Measurements from ENCODE around the gene CCM2L. TPM values are rescaled to one million over a fixed set of nuclear protein-coding genes. Genes with fewer than 3 reads are reported as not detected.

The CCM2L gene
- total RNA-seq: not detected

DNA sequence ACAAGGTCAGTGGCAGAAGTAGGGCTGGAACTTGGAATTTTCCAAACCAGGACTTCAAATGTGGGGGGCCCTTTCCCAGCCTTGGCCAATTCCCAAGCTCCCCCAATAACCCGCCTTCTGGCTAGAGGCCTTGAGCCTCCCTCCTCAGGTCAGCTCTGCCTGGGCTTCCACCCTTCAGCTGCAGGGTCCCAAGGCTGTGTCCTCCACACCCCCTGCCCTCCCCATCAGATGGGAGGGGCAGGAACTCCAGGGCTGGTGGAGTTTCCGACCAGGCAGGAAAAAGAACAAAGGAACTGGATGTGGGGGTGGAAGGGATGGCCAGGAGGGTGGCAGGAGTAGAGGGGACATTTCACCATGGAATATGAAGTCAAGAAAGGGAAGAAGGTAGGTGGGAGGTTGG, at the start of gene CCM2L:
Gene CCM2L (plus strand): TSS at position 338 of the 400 bp plus-strand sequence. CDS start 17 bp downstream, at position 355.
- H3K9me3 Mint-ChIP-seq: no peaks in the 10 kb centered on the region
- peaks cover 14% of the 10 kb centered on the region for H3K27me3 Mint-ChIP-seq (ENCODE audit: low read depth)
- H3K4me3 Mint-ChIP-seq: no peak within 1 kb of the TSS
- H3K27ac Mint-ChIP-seq: no peak within 1 kb of the TSS
- no peaks in the 10 kb centered on the region for H3K4me1 Mint-ChIP-seq (ENCODE audit: low read depth)
- ATAC-seq (replicated peaks in 1 of 2): no peak
- H3K36me3 Mint-ChIP-seq (ENCODE audit: insufficient read depth in 2 of 2): no peaks in the 10 kb centered on the region
- DNase-seq: no peak

GRCh38 chr20:31962761-31963160, 47.5 kb upstream of the CCM2L start:
- no peaks in the 10 kb centered on the region for H3K36me3 Mint-ChIP-seq (ENCODE audit: insufficient read depth in 2 of 2)
- no peaks in the 10 kb centered on the region for H3K9me3 Mint-ChIP-seq
- no peak overlapping the region for H3K4me3 Mint-ChIP-seq
- H3K27ac Mint-ChIP-seq: no peak overlapping the region
- peaks cover 5% of the 10 kb centered on the region for H3K4me1 Mint-ChIP-seq (ENCODE audit: low read depth)
- DNase-seq: no peak
- H3K27me3 Mint-ChIP-seq (ENCODE audit: low read depth): peaks cover 45% of the 10 kb centered on the region
- ATAC-seq (replicated peaks in 1 of 2): no peak

- DNase-seq (no peak), ATAC-seq (replicated peaks in 1 of 2) (no peak)
- Mint-ChIP-seq H3K27ac (no peak overlapping the region), H3K36me3 (ENCODE audit: insufficient read depth in 2 of 2) (peaks cover 0 to 1% of the 10 kb centered on the region in 2 donors), H3K4me3 (no peak overlapping the region), H3K27me3 (ENCODE audit: low read depth) (peaks cover 41% of the 10 kb centered on the region), H3K4me1 (ENCODE audit: low read depth) (peaks cover 10% of the 10 kb centered on the region), H3K9me3 (no peaks in the 10 kb centered on the region)
Measured at GRCh38 chr20:31963889-31964288, 46.3 kb upstream of the CCM2L start.

DNA sequence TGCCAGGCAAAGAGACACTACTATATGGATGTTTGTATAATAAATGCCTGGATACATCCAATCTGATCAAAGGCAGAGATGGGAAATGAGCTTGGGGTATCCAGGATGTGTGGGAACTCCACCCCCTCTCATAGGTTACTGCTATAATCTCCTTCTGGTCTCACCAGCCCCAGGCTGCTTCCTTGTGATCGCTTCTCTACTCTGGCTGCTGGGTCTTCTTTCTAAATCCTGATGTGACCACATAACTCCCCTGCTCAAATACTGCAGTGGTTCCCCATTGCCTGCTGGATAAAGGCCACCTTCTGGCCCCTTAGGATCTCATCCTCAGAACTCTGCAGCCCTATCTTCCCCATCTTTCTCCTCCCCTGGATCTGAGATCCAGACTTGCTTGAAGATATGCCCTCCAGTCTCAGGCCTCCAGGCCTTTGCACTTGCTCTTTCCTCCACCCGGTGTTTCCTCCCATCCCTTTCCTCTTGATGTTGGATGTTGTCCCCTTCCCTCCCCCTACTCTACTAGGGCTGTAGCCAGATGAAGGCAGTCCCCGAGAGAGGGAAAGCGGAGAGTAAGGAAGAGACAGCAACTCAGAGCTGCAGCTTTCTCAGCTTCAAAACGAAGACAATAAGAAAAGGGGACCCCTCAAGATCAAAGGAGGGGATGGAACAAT, 43.1 kb upstream of the CCM2L start:
- Mint-ChIP-seq H3K4me1 (ENCODE audit: low read depth) (peaks cover 10% of the 10 kb centered on the region), H3K4me3 (peak overlapping the region; percentile 72 to 76), H3K27ac (no peak overlapping the region), H3K9me3 (no peaks in the 10 kb centered on the region), H3K27me3 (ENCODE audit: low read depth) (peaks cover 43% of the 10 kb centered on the region), H3K36me3 (ENCODE audit: insufficient read depth in 2 of 2) (peaks cover 0 to 1% of the 10 kb centered on the region in 2 donors)
- ATAC-seq (replicated peaks in 1 of 2): no peak
- DNase-seq: no peak

DNA sequence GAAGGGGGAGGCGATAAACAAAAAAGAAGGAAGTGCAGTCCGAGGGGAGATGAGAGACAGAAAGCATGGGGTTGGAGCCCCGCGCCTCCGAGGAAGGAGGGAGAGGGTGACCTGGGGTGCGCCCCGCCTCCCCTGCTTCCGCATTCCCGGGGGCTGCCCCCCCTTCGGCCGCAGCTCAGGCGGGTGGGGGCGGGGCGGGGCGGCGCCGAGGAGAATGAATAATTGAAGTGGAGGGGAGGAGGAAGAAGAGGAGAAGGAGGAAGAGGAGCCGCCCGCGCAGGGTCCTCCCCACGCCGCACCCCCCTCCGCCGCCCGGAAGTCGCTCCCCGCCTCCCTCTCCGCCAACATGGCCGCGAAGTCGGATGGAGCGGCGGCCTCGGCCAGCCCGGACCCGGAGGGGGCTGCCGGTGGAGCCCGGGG, 42.4 kb upstream of the CCM2L start, which contains the start of gene XKR7:
Gene XKR7 (plus strand): TSS at position 322 of the 420 bp plus-strand sequence. CDS start 25 bp downstream, at position 347.
- Mint-ChIP-seq H3K27ac (no peak within 1 kb of the TSS), H3K9me3 (no peaks in the 10 kb centered on the region), H3K27me3 (ENCODE audit: low read depth) (peaks cover 43% of the 10 kb centered on the region), H3K4me3 (peak within 1 kb of the TSS; percentile 72 to 86), H3K36me3 (ENCODE audit: insufficient read depth in 2 of 2) (peaks cover 0 to 1% of the 10 kb centered on the region in 2 donors), H3K4me1 (ENCODE audit: low read depth) (peaks cover 10% of the 10 kb centered on the region)
- ATAC-seq (replicated peaks in 1 of 2): peak; percentile 53 to 57
- peak in 1 of 2 donors; percentile 21 for DNase-seq

- H3K4me1 Mint-ChIP-seq (ENCODE audit: low read depth): peaks cover 10% of the 10 kb centered on the region
- peaks cover 43% of the 10 kb centered on the region for H3K27me3 Mint-ChIP-seq (ENCODE audit: low read depth)
- peaks cover 0 to 1% of the 10 kb centered on the region in 2 donors for H3K36me3 Mint-ChIP-seq (ENCODE audit: insufficient read depth in 2 of 2)
- DNase-seq: peak; percentile 85 to 90
- no peak overlapping the region for H3K27ac Mint-ChIP-seq
- ATAC-seq (replicated peaks in 1 of 2): peak; percentile 91 to 95
- peak overlapping the region; percentile 72 to 86 for H3K4me3 Mint-ChIP-seq
- no peaks in the 10 kb centered on the region for H3K9me3 Mint-ChIP-seq
Measured at GRCh38 chr20:31968291-31969126, 41.7 kb upstream of the CCM2L start.

DNA sequence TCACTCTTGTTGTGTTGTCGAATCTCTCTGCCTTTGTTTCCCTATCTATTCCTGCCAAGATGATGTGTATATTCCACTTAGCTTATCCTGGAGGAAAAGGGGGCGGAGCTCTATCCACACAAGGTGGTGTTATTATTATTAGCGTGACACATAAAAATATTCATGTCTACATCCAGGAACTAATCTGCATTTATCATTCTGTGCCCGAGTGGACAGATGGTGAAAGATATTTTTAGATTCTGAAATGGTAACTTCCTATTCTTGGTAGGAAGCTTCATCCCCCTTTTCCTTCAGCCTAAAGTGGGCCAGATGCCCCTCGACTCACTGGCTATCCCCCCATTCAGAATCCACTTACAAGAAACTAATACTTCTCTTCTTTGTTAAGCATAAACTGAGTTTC, 40.2 kb upstream of the CCM2L start:
- Mint-ChIP-seq H3K9me3 (no peaks in the 10 kb centered on the region), H3K27me3 (ENCODE audit: low read depth) (peaks cover 39% of the 10 kb centered on the region), H3K36me3 (ENCODE audit: insufficient read depth in 2 of 2) (peaks cover 0 to 1% of the 10 kb centered on the region in 2 donors), H3K4me1 (ENCODE audit: low read depth) (peaks cover 10% of the 10 kb centered on the region), H3K4me3 (no peak overlapping the region), H3K27ac (no peak overlapping the region)
- ATAC-seq (replicated peaks in 1 of 2) (no peak), DNase-seq (no peak)

GRCh38 chr20:31972471-31973021, 37.7 kb upstream of the CCM2L start:
- peaks cover 32% of the 10 kb centered on the region for H3K27me3 Mint-ChIP-seq (ENCODE audit: low read depth)
- H3K4me3 Mint-ChIP-seq: no peak overlapping the region
- H3K36me3 Mint-ChIP-seq (ENCODE audit: insufficient read depth in 2 of 2): peaks cover 0 to 1% of the 10 kb centered on the region in 2 donors
- ATAC-seq (replicated peaks in 1 of 2) (no peak), DNase-seq (no peak)
- no peaks in the 10 kb centered on the region for H3K9me3 Mint-ChIP-seq
- H3K4me1 Mint-ChIP-seq (ENCODE audit: low read depth): peaks cover 5% of the 10 kb centered on the region
- H3K27ac Mint-ChIP-seq: no peak overlapping the region

DNA sequence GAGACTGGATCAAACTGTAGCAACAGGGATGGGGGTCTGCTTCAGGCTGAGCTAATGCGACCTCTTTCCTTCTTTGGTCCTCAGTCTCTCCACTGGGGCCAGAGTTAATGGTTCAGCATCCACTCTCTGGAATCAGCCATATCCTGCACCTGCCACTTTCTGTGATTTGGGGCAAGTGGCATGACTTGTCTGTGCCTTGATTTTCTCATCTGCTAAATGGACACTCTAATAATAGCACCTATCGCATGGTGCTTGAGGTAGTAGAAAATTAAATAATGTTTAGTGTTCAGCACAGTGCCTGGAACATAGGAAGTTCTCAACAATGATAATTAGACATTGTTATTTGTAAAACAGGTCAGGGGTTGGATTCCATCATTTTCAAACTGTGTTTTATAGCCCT, 35.9 kb upstream of the CCM2L start:
- ATAC-seq (replicated peaks in 1 of 2) (no peak), DNase-seq (no peak)
- Mint-ChIP-seq H3K27me3 (ENCODE audit: low read depth) (peaks cover 31% of the 10 kb centered on the region), H3K4me1 (ENCODE audit: low read depth) (no peaks in the 10 kb centered on the region), H3K4me3 (no peak overlapping the region), H3K9me3 (no peaks in the 10 kb centered on the region), H3K36me3 (ENCODE audit: insufficient read depth in 2 of 2) (no peaks in the 10 kb centered on the region), H3K27ac (no peak overlapping the region)

- no peaks in the 10 kb centered on the region for H3K9me3 Mint-ChIP-seq
- no peak overlapping the region for H3K4me3 Mint-ChIP-seq
- peaks cover 34% of the 10 kb centered on the region for H3K27me3 Mint-ChIP-seq (ENCODE audit: low read depth)
- H3K4me1 Mint-ChIP-seq (ENCODE audit: low read depth): no peaks in the 10 kb centered on the region
- H3K36me3 Mint-ChIP-seq (ENCODE audit: insufficient read depth in 2 of 2): no peaks in the 10 kb centered on the region
- H3K27ac Mint-ChIP-seq: no peak overlapping the region
- DNase-seq: no peak
- ATAC-seq (replicated peaks in 1 of 2): no peak
Measured at GRCh38 chr20:31974951-31975487, 35.2 kb upstream of the CCM2L start.

DNA sequence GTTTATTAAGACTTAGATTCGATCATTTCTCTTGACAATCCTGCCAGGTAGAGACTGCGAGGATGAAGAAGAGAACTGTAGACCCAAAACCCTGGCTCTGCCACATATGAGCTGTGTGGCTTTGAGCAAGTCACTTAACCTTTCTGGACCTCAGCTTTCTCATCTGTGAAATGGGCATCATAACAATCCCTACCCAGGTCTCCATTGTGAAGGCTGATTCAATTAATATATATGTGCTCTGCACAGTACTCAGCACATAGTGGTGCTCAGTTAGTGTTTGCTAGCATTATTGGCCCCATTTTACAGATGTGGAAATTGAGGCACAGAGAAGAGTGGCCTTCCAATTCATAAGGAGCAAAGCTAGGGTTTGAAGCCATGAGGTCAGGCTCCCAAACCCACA, 34.4 kb upstream of the CCM2L start:
- no peak for DNase-seq
- peaks cover 28% of the 10 kb centered on the region for H3K27me3 Mint-ChIP-seq (ENCODE audit: low read depth)
- H3K4me3 Mint-ChIP-seq: no peak overlapping the region
- no peaks in the 10 kb centered on the region for H3K36me3 Mint-ChIP-seq (ENCODE audit: insufficient read depth in 2 of 2)
- H3K4me1 Mint-ChIP-seq (ENCODE audit: low read depth): no peaks in the 10 kb centered on the region
- H3K9me3 Mint-ChIP-seq: no peaks in the 10 kb centered on the region
- H3K27ac Mint-ChIP-seq: no peak overlapping the region
- ATAC-seq (replicated peaks in 1 of 2): no peak

GRCh38 chr20:31977080-31977479, 33.2 kb upstream of the CCM2L start:
- H3K9me3 Mint-ChIP-seq: no peaks in the 10 kb centered on the region

More at GRCh38 chr20:31977080-31977479, 33.2 kb upstream of the CCM2L start:
- Mint-ChIP-seq H3K4me1 (ENCODE audit: low read depth) (no peaks in the 10 kb centered on the region), H3K27ac (no peak overlapping the region), H3K4me3 (no peak overlapping the region), H3K36me3 (ENCODE audit: insufficient read depth in 2 of 2) (no peaks in the 10 kb centered on the region), H3K27me3 (ENCODE audit: low read depth) (peaks cover 31% of the 10 kb centered on the region)
- DNase-seq (no peak), ATAC-seq (replicated peaks in 1 of 2) (no peak)

Data from activated T-cell treated with anti-CD3 and anti-CD28 coated beads, Interleukin-2, amount 50 U/mL, for 72 hours (primary cell).